Stimulated activated CD8-positive, alpha-beta memory T cell treated with anti-CD3 and anti-CD28 coated beads, Interleukin-7, amount 100 ng/mL, for 48 hours (primary cell): ENCODE measurements around the gene SPEG.

Experiments used
- DNase-seq, 2 donors: peaks; one replicate each; pipeline ENCODE4 v3.0.0-alpha.2; 2020; ENCODE audit warnings: low read depth in 1 of 2; ENCODE audit errors: extremely low read depth in 1 of 2

SPEG gene

GRCh38 chr2:219442256-219443015 is 7.8 kb downstream of the SPEG start:
- no peak for DNase-seq

GRCh38 chr2:219443016-219443696 is 8.5 kb downstream of the SPEG start:
- DNase-seq = no peak

- DNase-seq = no peak
Measured at GRCh38 chr2:219443697-219444023, 9.0 kb downstream of the SPEG start.

- DNase-seq = no peak
Measured at GRCh38 chr2:219444566-219445091, 10.0 kb downstream of the SPEG start.

GRCh38 chr2:219445220-219445640 is 10.6 kb downstream of the SPEG start:
- DNase-seq = no peak

- no peak for DNase-seq
Measured at GRCh38 chr2:219446101-219446504, 11.5 kb downstream of the SPEG start.

- no peak for DNase-seq
Measured at GRCh38 chr2:219446689-219447088, 12.0 kb downstream of the SPEG start.

GRCh38 chr2:219447242-219448098 is 12.8 kb downstream of the SPEG start:
- no peak for DNase-seq

- no peak for DNase-seq
Measured at GRCh38 chr2:219448099-219448775, 13.6 kb downstream of the SPEG start.

GRCh38 chr2:219448776-219449341 is 14.2 kb downstream of the SPEG start:
- no peak for DNase-seq

GRCh38 chr2:219449609-219450008 is 15.0 kb downstream of the SPEG start:
- no peak for DNase-seq

- no peak for DNase-seq
Measured at GRCh38 chr2:219451661-219452360, 17.2 kb downstream of the SPEG start.

- no peak for DNase-seq
Measured at GRCh38 chr2:219452361-219453317, 18.0 kb downstream of the SPEG start.

- no peak for DNase-seq
Measured at GRCh38 chr2:219453671-219454590, 19.3 kb downstream of the SPEG start.

GRCh38 chr2:219455581-219455980 is 20.9 kb downstream of the SPEG start:
- no peak for DNase-seq

- DNase-seq = no peak
Measured at GRCh38 chr2:219457784-219458369, 23.2 kb downstream of the SPEG start.

GRCh38 chr2:219458996-219459395 is 24.4 kb downstream of the SPEG start:
- no peak for DNase-seq
